Measurements from ENCODE around the gene DACH1. TPM values are rescaled to one million over a fixed set of nuclear protein-coding genes. Genes with fewer than 3 reads are reported as not detected.
A peak's percentile ranks its signal among the peaks of the same experiment; 100 is the strongest.

DACH1 gene
- total and polyA plus RNA-seq, 2 donors (not counting 3 experiments of a cell fraction or from before 2014, with no cell fraction given): 8.6 to 28.3 TPM

GRCh38 chr13:71712988-71713653, 153.9 kb downstream of the DACH1 start:
- DNase-seq (ENCODE audit: low read depth, low spot score) (peak; percentile 92), FAIRE-seq (peak; percentile 61)
- H4K20me1 ChIP-seq (replicated peaks; ENCODE audit: control insufficient read depth, extremely low read depth, insufficient read depth, low read length): no peaks in the 10 kb centered on the region
- intact Hi-C loops (cut with micrococcal nuclease): no loop called here
- H3K9ac ChIP-seq (replicated peaks; ENCODE audit: extremely low read depth, insufficient read depth, low read length): peak overlapping the region; percentile 3
- no peaks in the 10 kb centered on the region for H3K79me2 ChIP-seq (ENCODE audit: control insufficient read depth, insufficient read depth, low read length)
- no peaks in the 10 kb centered on the region for H3K36me3 ChIP-seq (ENCODE audit: control insufficient read depth in 2 of 2, extremely low read depth in 1 of 2, insufficient read depth in 2 of 2, low read length in 2 of 2)
- H3K4me2 ChIP-seq (ENCODE audit: insufficient read depth, low read length): no peak overlapping the region
- CTCF ChIA-PET: interaction anchor here (0.8 to 1.3 kb wide), 3 partner anchors 9 to 12 kb away, joined by 3 read pairs; no protein-coding TSS in a partner anchor
- dilution Hi-C loops (cut with MboI; ENCODE audit: extremely low pct_ligation_motif_present, low sequenced_read_pairs): no loop called here
- no peaks in the 10 kb centered on the region for H3K9me1 ChIP-seq (replicated peaks; ENCODE audit: control insufficient read depth, extremely low read depth, insufficient read depth, low read length)
- no peak overlapping the region for H3K27ac ChIP-seq (ENCODE audit: insufficient read depth, low read depth, low read length)
- POLR2A ChIA-PET: no interaction called here
- H3K27me3 ChIP-seq (ENCODE audit: control insufficient read depth in 2 of 2, insufficient read depth in 2 of 2, low read length in 2 of 2): no peaks in the 10 kb centered on the region
- peak overlapping the region; percentile 38 for H2AFZ ChIP-seq (ENCODE audit: low read depth, low read length)
- H3K4me1 ChIP-seq (ENCODE audit: control insufficient read depth, extremely low read depth, insufficient read depth, low read length): peaks cover 5% of the 10 kb centered on the region
- TF ChIP-seq MYC (IDR thresholded peaks at IDR 0.05; ENCODE audit: low read depth, low read length) (no peak), POLR2AphosphoS5 (IDR thresholded peaks at IDR 0.05; ENCODE audit: insufficient read depth, low read depth, low read length) (no peak), CTCF (IDR thresholded peaks at IDR 0.05; ENCODE audit: extremely low read depth in 1 of 2, insufficient read depth in 1 of 2, low read depth in 1 of 2, low read length in 2 of 2) (no peak), JUN (IDR thresholded peaks at IDR 0.05; ENCODE audit: borderline replicate concordance, insufficient read depth, insufficient read length, low read depth) (no peak), POLR2A (IDR thresholded peaks at IDR 0.05; ENCODE audit: low read depth, low read length) (no peak), GATA2 (IDR thresholded peaks at IDR 0.05; ENCODE audit: insufficient read depth, insufficient read length, low read depth, low read length) (no peak), EZH2 (IDR thresholded peaks at IDR 0.05; ENCODE audit: borderline replicate concordance, low read depth, low read length, severe bottlenecking) (no peak), FOS (IDR thresholded peaks at IDR 0.05; ENCODE audit: borderline replicate concordance, insufficient read depth, low read length) (no peak)
- TF ChIP-seq, protein P1, sequence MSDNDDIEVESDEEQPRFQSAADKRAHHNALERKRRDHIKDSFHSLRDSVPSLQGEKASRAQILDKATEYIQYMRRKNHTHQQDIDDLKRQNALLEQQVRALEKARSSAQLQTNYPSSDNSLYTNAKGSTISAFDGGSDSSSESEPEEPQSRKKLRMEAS (IDR thresholded peaks at IDR 0.05; ENCODE audit: insufficient read depth, insufficient read length): no peak
- H3K4me3 ChIP-seq (replicated peaks in 1 of 3; ENCODE audit: insufficient read depth in 1 of 3, low read depth in 1 of 3, low read length in 3 of 3): no peak overlapping the region
- no peaks in the 10 kb centered on the region for H3K9me3 ChIP-seq (replicated peaks; ENCODE audit: control insufficient read depth, insufficient read depth, low read length)
- BruUV-seq (replicated peaks): no TSS peak

Measured in endothelial cell of umbilical vein (primary cell).